ENCODE data around the gene BFAR.

BFAR gene

GRCh38 chr16:14650629-14651028, 17.9 kb downstream of the BFAR start:
- no peak for ATAC-seq
- no peak for TF ChIP-seq ZFP30 (CRISPR knock-in tag; IDR thresholded peaks at IDR 0.05)
- no peak for TF ChIP-seq TSHZ2 (CRISPR knock-in tag; IDR thresholded peaks at IDR 0.05)
- TF ChIP-seq ISL1 (CRISPR knock-in tag; IDR thresholded peaks at IDR 0.05): no peak
- no peak for TF ChIP-seq GLIS3 (CRISPR knock-in tag; IDR thresholded peaks at IDR 0.05)
- no peak for TF ChIP-seq POU6F1 (CRISPR knock-in tag; IDR thresholded peaks at IDR 0.05; ENCODE audit: borderline replicate concordance, low read depth)
- TF ChIP-seq CSDC2 (CRISPR knock-in tag; IDR thresholded peaks at IDR 0.05): no peak
- TF ChIP-seq, protein P1, sequence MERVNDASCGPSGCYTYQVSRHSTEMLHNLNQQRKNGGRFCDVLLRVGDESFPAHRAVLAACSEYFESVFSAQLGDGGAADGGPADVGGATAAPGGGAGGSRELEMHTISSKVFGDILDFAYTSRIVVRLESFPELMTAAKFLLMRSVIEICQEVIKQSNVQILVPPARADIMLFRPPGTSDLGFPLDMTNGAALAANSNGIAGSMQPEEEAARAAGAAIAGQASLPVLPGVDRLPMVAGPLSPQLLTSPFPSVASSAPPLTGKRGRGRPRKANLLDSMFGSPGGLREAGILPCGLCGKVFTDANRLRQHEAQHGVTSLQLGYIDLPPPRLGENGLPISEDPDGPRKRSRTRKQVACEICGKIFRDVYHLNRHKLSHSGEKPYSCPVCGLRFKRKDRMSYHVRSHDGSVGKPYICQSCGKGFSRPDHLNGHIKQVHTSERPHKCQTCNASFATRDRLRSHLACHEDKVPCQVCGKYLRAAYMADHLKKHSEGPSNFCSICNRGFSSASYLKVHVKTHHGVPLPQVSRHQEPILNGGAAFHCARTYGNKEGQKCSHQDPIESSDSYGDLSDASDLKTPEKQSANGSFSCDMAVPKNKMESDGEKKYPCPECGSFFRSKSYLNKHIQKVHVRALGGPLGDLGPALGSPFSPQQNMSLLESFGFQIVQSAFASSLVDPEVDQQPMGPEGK (CRISPR knock-in tag; IDR thresholded peaks at IDR 0.05; ENCODE audit: borderline replicate concordance): no peak
- TF ChIP-seq, protein P2, sequence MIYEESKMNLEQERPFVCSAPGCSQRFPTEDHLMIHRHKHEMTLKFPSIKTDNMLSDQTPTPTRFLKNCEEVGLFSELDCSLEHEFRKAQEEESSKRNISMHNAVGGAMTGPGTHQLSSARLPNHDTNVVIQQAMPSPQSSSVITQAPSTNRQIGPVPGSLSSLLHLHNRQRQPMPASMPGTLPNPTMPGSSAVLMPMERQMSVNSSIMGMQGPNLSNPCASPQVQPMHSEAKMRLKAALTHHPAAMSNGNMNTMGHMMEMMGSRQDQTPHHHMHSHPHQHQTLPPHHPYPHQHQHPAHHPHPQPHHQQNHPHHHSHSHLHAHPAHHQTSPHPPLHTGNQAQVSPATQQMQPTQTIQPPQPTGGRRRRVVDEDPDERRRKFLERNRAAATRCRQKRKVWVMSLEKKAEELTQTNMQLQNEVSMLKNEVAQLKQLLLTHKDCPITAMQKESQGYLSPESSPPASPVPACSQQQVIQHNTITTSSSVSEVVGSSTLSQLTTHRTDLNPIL (CRISPR knock-in tag; IDR thresholded peaks at IDR 0.05; ENCODE audit: low read depth): no peak
- no peak for TF ChIP-seq ZC3H10 (CRISPR knock-in tag; IDR thresholded peaks at IDR 0.05)
- no peak for TF ChIP-seq BACH2 (CRISPR knock-in tag; IDR thresholded peaks at IDR 0.05; ENCODE audit: borderline replicate concordance)
- no peak for TF ChIP-seq ZFP3 (CRISPR knock-in tag; IDR thresholded peaks at IDR 0.05)
- TF ChIP-seq TCF4 (CRISPR knock-in tag; IDR thresholded peaks at IDR 0.05; ENCODE audit: borderline replicate concordance): no peak

DNA sequence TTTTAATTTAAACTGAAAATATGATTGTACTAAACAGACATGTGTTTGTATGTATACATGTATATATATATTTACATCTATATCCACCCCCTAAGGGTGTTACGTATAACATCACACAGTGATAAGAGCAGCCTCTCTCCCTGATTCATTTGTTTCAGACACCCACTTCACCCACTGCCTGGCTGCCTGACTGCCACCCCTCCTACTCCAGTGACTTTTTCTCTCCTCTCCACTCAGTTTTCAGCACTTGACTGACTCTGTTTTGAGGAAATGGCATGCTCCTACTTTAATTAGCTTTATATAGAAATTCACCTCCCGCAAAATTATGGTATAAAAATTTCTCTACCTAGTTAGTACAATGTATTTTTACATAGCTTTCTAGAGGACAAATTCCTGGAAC, 20.0 kb downstream of the BFAR start:
- no peak for TF ChIP-seq ZFP3 (CRISPR knock-in tag; IDR thresholded peaks at IDR 0.05)
- TF ChIP-seq ZNF565 (CRISPR knock-in tag; conservative IDR thresholded peaks at IDR 0.05; ENCODE audit: low read depth): no peak
- TF ChIP-seq TOX (CRISPR knock-in tag; IDR thresholded peaks at IDR 0.05; ENCODE audit: borderline replicate concordance): no peak
- no peak for ATAC-seq

DNA sequence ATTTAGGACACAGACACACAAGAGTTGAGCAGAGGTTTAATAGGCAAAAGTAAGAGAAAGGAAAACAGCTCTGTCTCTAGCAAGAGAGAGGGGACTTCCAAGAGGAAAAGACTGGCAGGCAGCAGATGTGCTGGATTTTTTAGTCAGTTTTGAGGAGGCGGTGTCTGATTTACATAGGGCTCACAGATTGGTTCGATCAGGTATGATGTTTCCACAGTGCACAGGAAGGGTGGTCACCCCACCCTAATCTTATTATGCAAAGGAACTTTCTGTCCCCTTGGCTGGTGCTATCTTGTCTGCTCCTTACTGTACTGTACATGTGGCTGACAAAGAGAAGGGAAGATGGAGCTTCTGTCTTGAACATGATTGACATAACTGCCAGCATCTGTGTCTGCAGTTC, 25.3 kb downstream of the BFAR start:
- ATAC-seq: no peak
- TF ChIP-seq TOX (CRISPR knock-in tag; IDR thresholded peaks at IDR 0.05; ENCODE audit: borderline replicate concordance) (no peak), ESRRG (CRISPR knock-in tag; IDR thresholded peaks at IDR 0.05) (no peak), ZC3H10 (CRISPR knock-in tag; IDR thresholded peaks at IDR 0.05) (no peak), CSDC2 (CRISPR knock-in tag; IDR thresholded peaks at IDR 0.05) (no peak), SNAI2 (CRISPR knock-in tag; IDR thresholded peaks at IDR 0.05) (no peak), ZNF565 (CRISPR knock-in tag; conservative IDR thresholded peaks at IDR 0.05; ENCODE audit: low read depth) (no peak), GLIS3 (CRISPR knock-in tag; IDR thresholded peaks at IDR 0.05) (no peak), ZNF8 (CRISPR knock-in tag; IDR thresholded peaks at IDR 0.05) (no peak), TCF4 (CRISPR knock-in tag; IDR thresholded peaks at IDR 0.05; ENCODE audit: borderline replicate concordance) (no peak), RARB (CRISPR knock-in tag; IDR thresholded peaks at IDR 0.05) (no peak), ISL1 (CRISPR knock-in tag; IDR thresholded peaks at IDR 0.05) (no peak), ARNTL (CRISPR knock-in tag; IDR thresholded peaks at IDR 0.05; ENCODE audit: borderline replicate concordance, low read depth) (no peak), BACH2 (CRISPR knock-in tag; IDR thresholded peaks at IDR 0.05; ENCODE audit: borderline replicate concordance) (no peak), ZFP30 (CRISPR knock-in tag; IDR thresholded peaks at IDR 0.05) (no peak)
- TF ChIP-seq, protein P1 (CRISPR knock-in tag; IDR thresholded peaks at IDR 0.05; ENCODE audit: borderline replicate concordance): no peak
